ENCODE measurements around the gene WDR76. TPM values are rescaled to one million over a fixed set of nuclear protein-coding genes. Genes with fewer than 3 reads are reported as not detected.

WDR76 gene
- total RNA-seq = 4.5 and 4.6 TPM in 2 replicates

GRCh38 chr15:43826508-43827341 lies at the start of gene WDR76:
WDR76 (plus strand) TSS chr15:43827002; CDS start chr15:43827033, 31 bp downstream.

GRCh38 chr15:43791993-43792760 lies 34.6 kb upstream of the WDR76 start, which contains the start of gene SERF2:
SERF2 (plus strand) TSS chr15:43792320; CDS start chr15:43792377, 57 bp downstream.

GRCh38 chr15:43799945-43800285 lies 26.9 kb upstream of the WDR76 start, which contains the start of gene SERINC4:
SERINC4 (minus strand) TSS chr15:43800220; CDS start chr15:43799986, 234 bp downstream.

GRCh38 chr15:43800286-43801141 lies 26.3 kb upstream of the WDR76 start, which contains the start of gene HYPK:
HYPK (plus strand) TSS chr15:43800599; CDS start chr15:43800623, 24 bp downstream.

GRCh38 chr15:43824302-43825246 lies 2.2 kb upstream of the WDR76 start, which contains the start of gene MFAP1:
MFAP1 (minus strand) TSS chr15:43824690; CDS start chr15:43824569, 121 bp downstream.

Small RNA genes lying within 50 kb of the gene (small RNA-seq; reads per million reads assigned to genes)
- gene MIR1282 (not detected), gene RF00019 (not detected)

Other genes with a start within 250 kb of the WDR76 start
- 21.0 and 44.5 TPM in 2 replicates for gene PPIP5K1, start 236.8 kb upstream of the WDR76 start, total RNA-seq
- not detected in 2 replicates for gene CKMT1B, start 233.0 kb upstream of the WDR76 start, total RNA-seq
- under 0.01 TPM in 1 of 2 replicates, not detected in the other for gene STRC, start 208.2 kb upstream of the WDR76 start, total RNA-seq
- 0.24 and 0.65 TPM in 2 replicates for gene CATSPER2, start 178.2 kb upstream of the WDR76 start, total RNA-seq
- gene CKMT1A, start 133.1 kb upstream of the WDR76 start, total RNA-seq = not detected in 2 replicates
- 159 and 163 TPM in 2 replicates for gene PDIA3, start 80.6 kb upstream of the WDR76 start, total RNA-seq
- 2.4 and 3.6 TPM in 2 replicates for gene ELL3, start 50.0 kb upstream of the WDR76 start, total RNA-seq
- gene SERF2, start 34.7 kb upstream of the WDR76 start, total RNA-seq = 274 and 621 TPM in 2 replicates
- gene SERINC4, start 26.8 kb upstream of the WDR76 start, total RNA-seq = under 0.01 and 0.12 TPM in 2 replicates
- gene HYPK, start 26.4 kb upstream of the WDR76 start, total RNA-seq = 5.7 and 6.3 TPM in 2 replicates
- gene MFAP1, start 2.3 kb upstream of the WDR76 start, total RNA-seq = 11.9 and 14.3 TPM in 2 replicates